Measurements from ENCODE around the gene PTBP1. TPM values are rescaled to one million over a fixed set of nuclear protein-coding genes. Genes with fewer than 3 reads are reported as not detected.

The PTBP1 gene
- total and polyA plus RNA-seq, 8 donors, result 236 to 374 (median 340) TPM

GRCh38 chr19:810077-810855 lies 13.0 kb downstream of the PTBP1 start:
- DNase-seq (no peak), ATAC-seq (no peak)
- Histone ChIP-seq H3K27me3 (no peaks in the 10 kb centered on the region), H3K4me1 (peaks cover 0 to 4% of the 10 kb centered on the region in 2 donors), H3K4me3 (no peak overlapping the region), H3K36me3 (peaks cover 7 to 90% of the 10 kb centered on the region in 2 donors), H3K27ac (no peak overlapping the region), H3K9me3 (no peaks in the 10 kb centered on the region)
- intact Hi-C loops (cut with DNase I), result no loop called here
- no peak for TF ChIP-seq CTCF (IDR thresholded peaks at IDR 0.05)

GRCh38 chr19:810883-811489 lies 13.7 kb downstream of the PTBP1 start:
- H3K27me3 ChIP-seq, result no peaks in the 10 kb centered on the region
- H3K4me1 ChIP-seq, result peaks cover 0 to 4% of the 10 kb centered on the region in 2 donors
- no peaks in the 10 kb centered on the region for H3K9me3 ChIP-seq
- peaks cover 3 to 88% of the 10 kb centered on the region in 2 donors for H3K36me3 ChIP-seq
- no peak for TF ChIP-seq CTCF (IDR thresholded peaks at IDR 0.05)
- no peak overlapping the region for H3K4me3 ChIP-seq
- no peak for ATAC-seq
- H3K27ac ChIP-seq, result no peak overlapping the region
- intact Hi-C loops (cut with DNase I), result no loop called here
- no peak for DNase-seq

GRCh38 chr19:811506-812048 lies 14.3 kb downstream of the PTBP1 start:
- no peak overlapping the region for H3K4me3 ChIP-seq
- H3K27me3 ChIP-seq, result no peaks in the 10 kb centered on the region
- no peak overlapping the region for H3K27ac ChIP-seq
- H3K4me1 ChIP-seq, result peaks cover 0 to 4% of the 10 kb centered on the region in 2 donors
- no peak for TF ChIP-seq CTCF (IDR thresholded peaks at IDR 0.05)
- H3K36me3 ChIP-seq, result peaks cover 3 to 82% of the 10 kb centered on the region in 2 donors
- ATAC-seq, result no peak
- intact Hi-C loops (cut with DNase I), result no loop called here
- no peaks in the 10 kb centered on the region for H3K9me3 ChIP-seq
- DNase-seq, result no peak

- Histone ChIP-seq H3K27me3 (no peaks in the 10 kb centered on the region), H3K4me1 (peaks cover 0 to 2% of the 10 kb centered on the region in 2 donors), H3K9me3 (no peaks in the 10 kb centered on the region), H3K36me3 (peaks cover 3 to 76% of the 10 kb centered on the region in 2 donors), H3K27ac (no peak overlapping the region), H3K4me3 (no peak overlapping the region)
- no peak for ATAC-seq
- no peak for DNase-seq
- TF ChIP-seq CTCF (IDR thresholded peaks at IDR 0.05), result no peak
- intact Hi-C loops (cut with DNase I), result no loop called here
Measured at GRCh38 chr19:812049-812746, 14.9 kb downstream of the PTBP1 start.

Data from left lung (tissue), 10 donors.